Smooth muscle cell of the umbilical artery (primary cell): ENCODE results near the gene MUC12. TPM values are rescaled to one million over a fixed set of nuclear protein-coding genes. Genes with fewer than 3 reads are reported as not detected.

ENCODE experiments used
- total RNA-seq: library from RNA; depleted of rRNA; stranded (reverse); fragments of >200 nt; gene quantifications from 2 replicates; pipeline ENCODE4 v1.2.3, GENCODE V29; 2014

MUC12 gene
- total RNA-seq: 0.60 and 1.2 TPM in 2 replicates

GRCh38 chr7:100969066-100969615 lies at the start of gene MUC12:
MUC12 (plus strand) TSS chr7:100969565; CDS start chr7:100969623, 58 bp downstream.

GRCh38 chr7:100949227-100949932 lies 20.0 kb upstream of the MUC12 start, which contains the start of gene MUC3A:
MUC3A (plus strand) TSS chr7:100949534; CDS start chr7:100949625, 91 bp downstream.

Other genes starting within 250 kb of the MUC12 start
- not detected in 2 replicates for gene EPO, start 249.1 kb upstream of the MUC12 start, total RNA-seq
- not detected in 2 replicates for gene ZAN, start 236.0 kb upstream of the MUC12 start, total RNA-seq
- 57.0 and 69.2 TPM in 2 replicates for gene EPHB4, start 142.0 kb upstream of the MUC12 start, total RNA-seq
- 12.2 and 14.3 TPM in 2 replicates for gene SLC12A9, start 116.9 kb upstream of the MUC12 start, total RNA-seq
- gene TRIP6, start 102.2 kb upstream of the MUC12 start, total RNA-seq: 46.9 and 54.3 TPM in 2 replicates
- gene SRRT, start 94.5 kb upstream of the MUC12 start, total RNA-seq: 28.2 and 46.3 TPM in 2 replicates
- 6.4 and 8.6 TPM in 2 replicates for gene UFSP1, start 79.8 kb upstream of the MUC12 start, total RNA-seq
- gene ACHE, start 73.7 kb upstream of the MUC12 start, total RNA-seq: 0.30 and 0.74 TPM in 2 replicates
- not detected in 2 replicates for gene MUC3A, start 20.0 kb upstream of the MUC12 start, total RNA-seq
- not detected in 2 replicates for gene MUC17, start 50.5 kb downstream of the MUC12 start, total RNA-seq
- gene TRIM56, start 115.9 kb downstream of the MUC12 start, total RNA-seq: 14.3 and 36.2 TPM in 2 replicates
- 2,093 and 7,246 TPM in 2 replicates for gene SERPINE1, start 157.5 kb downstream of the MUC12 start, total RNA-seq
- 162 and 177 TPM in 2 replicates for gene AP1S1, start 184.9 kb downstream of the MUC12 start, total RNA-seq
- 3.0 and 20.7 TPM in 2 replicates for gene VGF, start 196.0 kb downstream of the MUC12 start, total RNA-seq
- not detected in 2 replicates for gene NAT16, start 210.7 kb downstream of the MUC12 start, total RNA-seq
- not detected in 2 replicates for gene MOGAT3, start 231.5 kb downstream of the MUC12 start, total RNA-seq
- gene PLOD3, start 248.0 kb downstream of the MUC12 start, total RNA-seq: 156 and 234 TPM in 2 replicates
- 48.0 and 99.5 TPM in 2 replicates for gene ZNHIT1, start 248.6 kb downstream of the MUC12 start, total RNA-seq